ENCODE results near the gene CADM2.

Gene CADM2

DNA sequence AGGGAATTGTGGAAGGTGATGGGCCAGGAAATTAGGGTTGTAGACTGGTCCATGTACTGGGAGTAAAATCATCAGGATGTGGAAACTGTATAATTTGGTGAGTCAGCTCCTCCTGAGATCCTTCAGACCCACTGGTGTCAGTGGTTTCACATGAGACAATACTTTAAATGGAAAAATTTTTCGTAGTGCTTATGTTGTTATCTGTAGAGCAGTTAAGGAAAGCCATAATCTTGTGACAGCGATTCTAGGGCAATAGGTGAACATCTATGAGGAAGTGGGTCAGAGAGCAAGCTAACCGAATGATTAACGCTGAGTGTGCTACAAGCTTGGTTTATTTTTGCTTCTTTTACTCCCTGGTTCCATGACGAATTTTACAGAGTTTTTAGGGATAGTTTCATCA is 200.6 kb downstream of the CADM2 start:
- DNase-seq (ENCODE audit: insufficient read length, low spot score): no peak
- no peak for FAIRE-seq
- TF ChIP-seq POLR2A (IDR thresholded peaks at IDR 0.05; ENCODE audit: low read depth, low read length): no peak

DNA sequence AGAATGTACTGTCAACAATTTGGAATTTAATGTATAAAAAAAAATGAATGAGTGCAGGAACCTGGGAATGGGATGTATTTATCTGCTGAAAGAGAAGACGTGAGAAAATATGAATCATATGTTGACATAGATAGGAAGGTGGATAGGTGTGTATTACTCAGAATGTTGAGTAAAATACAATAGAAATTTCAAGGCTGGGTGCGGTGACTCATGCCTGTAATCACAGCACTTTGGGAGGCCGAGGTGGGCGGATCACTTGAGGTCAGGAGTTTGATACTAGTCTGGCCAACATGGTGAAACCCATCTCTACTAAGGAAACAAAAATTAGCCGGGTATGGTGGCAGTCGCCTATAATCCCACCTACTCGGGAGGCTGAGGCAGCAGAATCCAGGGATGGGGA is 202.8 kb downstream of the CADM2 start:
- no peak for TF ChIP-seq POLR2A (IDR thresholded peaks at IDR 0.05; ENCODE audit: low read depth, low read length)
- FAIRE-seq (no peak), DNase-seq (ENCODE audit: insufficient read length, low spot score) (no peak)

DNA sequence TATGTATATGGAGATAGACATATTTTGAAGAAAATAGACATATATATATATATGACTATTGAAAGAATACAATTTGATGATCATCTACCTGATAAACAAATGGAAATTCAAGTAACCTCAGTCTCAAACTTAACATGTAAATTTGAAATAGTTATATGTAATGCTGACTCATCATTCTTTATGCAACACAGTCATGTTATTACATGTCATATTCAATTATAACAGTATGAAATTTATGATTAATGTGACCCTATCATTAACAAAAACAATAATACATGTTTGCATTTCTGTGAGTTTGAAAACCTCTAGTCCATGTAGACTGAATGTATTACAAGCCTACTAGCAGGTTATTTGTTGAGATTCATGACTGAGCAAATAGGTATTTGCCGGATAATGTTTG is 204.1 kb downstream of the CADM2 start:
- no peak for TF ChIP-seq POLR2A (IDR thresholded peaks at IDR 0.05; ENCODE audit: low read depth, low read length)
- no peak for DNase-seq (ENCODE audit: insufficient read length, low spot score)
- no peak for FAIRE-seq

DNA sequence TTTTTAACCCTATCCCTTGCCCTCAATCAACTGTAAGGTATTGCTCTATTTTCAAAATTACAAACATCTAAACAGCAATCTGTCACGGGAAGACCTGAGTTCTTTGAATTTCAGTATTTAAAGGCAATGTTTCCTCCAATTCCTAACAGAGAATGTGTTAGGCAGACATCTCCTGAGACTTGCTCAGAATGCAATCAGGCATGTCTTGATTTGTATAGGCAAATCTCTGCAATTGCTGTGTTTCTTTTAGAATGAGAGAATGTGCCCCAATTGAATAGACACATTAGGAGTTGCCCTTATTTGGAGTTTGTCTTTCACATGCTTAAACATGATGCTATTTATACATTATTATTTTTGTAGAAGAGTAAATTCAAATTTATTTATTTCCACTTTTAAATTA is 205.6 kb downstream of the CADM2 start:
- DNase-seq (ENCODE audit: insufficient read length, low spot score): no peak
- no peak for TF ChIP-seq POLR2A (IDR thresholded peaks at IDR 0.05; ENCODE audit: low read depth, low read length)
- FAIRE-seq: no peak

DNA sequence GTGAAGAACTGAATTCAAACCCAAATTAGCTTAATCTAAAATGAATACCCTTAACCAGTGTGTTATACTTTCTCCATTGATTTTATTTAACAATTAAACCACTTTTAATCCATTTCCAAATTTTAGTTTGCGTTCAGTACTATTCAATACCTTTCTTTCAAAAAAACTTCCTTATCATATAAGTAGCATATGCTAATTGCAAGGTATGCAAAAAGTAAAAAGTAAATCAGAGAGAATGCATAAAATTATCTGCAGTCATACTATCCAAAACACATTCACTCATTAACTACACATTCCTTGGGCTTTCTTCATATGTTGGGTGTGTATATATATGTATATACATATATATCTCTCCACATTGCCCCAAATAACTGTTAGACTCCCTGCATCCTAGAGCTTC is 208.8 kb downstream of the CADM2 start:
- TF ChIP-seq POLR2A (IDR thresholded peaks at IDR 0.05; ENCODE audit: low read depth, low read length): no peak
- DNase-seq (ENCODE audit: insufficient read length, low spot score): no peak
- no peak for FAIRE-seq

DNA sequence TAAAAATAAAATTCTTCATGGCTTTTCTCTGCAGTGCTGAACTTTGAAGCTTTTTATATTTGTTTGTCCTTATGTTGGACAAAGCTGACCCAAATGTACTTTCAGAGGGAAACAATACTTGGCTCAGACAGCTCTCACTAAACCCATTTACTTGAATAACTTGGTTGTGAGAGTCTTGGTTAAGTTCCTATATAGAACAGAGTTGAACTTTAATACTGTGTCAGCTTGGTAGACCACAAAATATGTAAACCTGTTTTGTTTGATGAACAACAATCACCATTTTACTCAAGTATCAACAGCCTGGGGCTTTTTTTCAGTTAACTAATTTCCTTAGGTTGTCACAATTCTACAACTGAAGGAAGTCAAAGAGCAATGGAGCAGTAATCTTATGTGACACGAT is 211.9 kb downstream of the CADM2 start:
- FAIRE-seq (no peak), DNase-seq (ENCODE audit: insufficient read length, low spot score) (no peak)
- TF ChIP-seq POLR2A (IDR thresholded peaks at IDR 0.05; ENCODE audit: low read depth, low read length): no peak

DNA sequence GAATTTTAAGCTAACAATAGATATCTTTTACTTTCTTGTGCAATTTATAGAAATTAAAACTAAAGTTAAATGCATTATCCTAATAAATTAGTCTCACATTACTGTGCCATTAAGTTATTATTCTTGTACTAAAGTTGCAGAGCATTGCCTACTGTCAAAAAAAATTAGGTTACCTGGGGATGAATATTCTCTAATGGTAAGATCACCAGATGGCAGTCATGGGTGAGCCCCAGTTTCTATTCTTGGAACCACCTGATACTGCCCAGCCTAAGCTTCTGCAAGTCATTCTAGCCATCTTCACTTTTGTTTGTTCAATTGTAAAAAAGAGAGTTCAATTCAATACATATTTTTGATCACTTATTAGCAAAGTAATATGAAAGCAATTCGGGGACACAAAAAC is 213.2 kb downstream of the CADM2 start:
- FAIRE-seq: no peak
- no peak for TF ChIP-seq POLR2A (IDR thresholded peaks at IDR 0.05; ENCODE audit: low read depth, low read length)
- no peak for DNase-seq (ENCODE audit: insufficient read length, low spot score)

DNA sequence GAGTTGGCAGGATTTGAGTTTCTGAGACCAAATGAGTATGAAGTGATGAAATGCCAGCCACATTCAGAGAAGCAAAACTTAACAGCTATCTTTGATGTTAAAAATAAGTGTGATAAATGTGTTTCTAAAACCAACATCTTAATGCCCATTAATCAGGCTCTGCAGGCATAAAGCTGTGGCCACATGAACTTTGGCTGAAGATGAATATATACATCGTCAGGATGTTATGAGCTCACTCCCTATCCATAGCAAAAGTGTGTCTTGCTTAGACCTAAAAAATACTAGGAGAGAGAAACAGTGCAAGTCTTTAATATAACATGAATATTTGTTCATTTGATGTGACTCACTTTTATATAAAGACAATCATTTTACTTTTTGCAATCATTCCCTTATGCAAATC is 218.0 kb downstream of the CADM2 start:
- DNase-seq (ENCODE audit: insufficient read length, low spot score) (no peak), FAIRE-seq (no peak)
- TF ChIP-seq POLR2A (IDR thresholded peaks at IDR 0.05; ENCODE audit: low read depth, low read length): no peak

DNA sequence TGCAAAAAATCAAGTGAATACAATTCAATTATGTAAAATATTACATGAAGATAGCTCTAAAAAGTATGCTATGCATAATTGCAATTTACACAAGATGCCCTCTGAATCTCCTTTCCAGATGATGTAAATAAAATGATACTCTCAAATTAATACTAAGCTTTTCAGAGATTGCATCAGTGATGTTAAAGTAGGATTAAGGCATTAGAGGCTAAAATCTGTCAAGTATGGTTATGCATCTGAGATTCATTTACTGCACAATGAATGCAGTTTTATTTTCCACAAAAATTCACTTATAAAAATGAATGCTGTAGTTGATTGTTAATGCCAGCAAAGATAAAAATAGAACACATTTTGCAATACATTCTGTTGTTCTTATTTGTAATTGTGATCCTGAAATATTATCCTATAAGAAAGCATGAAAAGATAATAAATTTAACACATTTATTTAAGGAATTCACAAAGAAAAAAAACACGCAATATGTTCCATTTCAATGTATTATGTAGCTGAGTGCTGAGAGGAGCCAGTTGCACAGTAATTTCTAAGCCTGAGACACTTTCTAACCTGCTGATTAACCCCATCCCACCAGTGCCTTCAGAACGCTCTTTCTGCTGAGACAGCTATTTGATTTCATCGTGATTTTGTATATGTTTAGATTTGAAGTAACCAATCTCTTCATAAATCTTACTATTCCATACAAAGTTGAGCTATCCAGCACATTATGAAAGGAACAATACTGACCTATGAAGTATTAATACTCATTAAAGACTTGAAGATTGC is 224.4 kb downstream of the CADM2 start:
- TF ChIP-seq POLR2A (IDR thresholded peaks at IDR 0.05; ENCODE audit: low read depth, low read length): no peak
- FAIRE-seq (no peak), DNase-seq (ENCODE audit: insufficient read length, low spot score) (no peak)

DNA sequence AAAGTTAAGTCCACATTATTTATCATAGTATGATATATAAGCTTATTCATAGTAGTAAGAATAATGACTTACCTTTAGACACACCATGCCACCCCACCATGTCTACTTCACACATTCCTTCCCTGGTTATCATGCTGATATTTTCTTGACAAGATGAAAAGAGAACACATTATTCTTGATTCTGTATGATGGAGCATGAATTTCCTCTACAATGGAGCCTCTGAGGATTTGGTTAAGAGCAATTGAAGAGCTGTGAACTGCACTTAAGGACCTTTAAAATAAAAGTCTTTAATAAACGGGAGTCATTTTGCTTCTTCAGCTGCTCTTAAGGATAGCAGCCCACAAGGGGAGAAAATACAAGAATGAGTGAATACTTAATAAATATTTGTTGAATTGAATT is 226.7 kb downstream of the CADM2 start:
- no peak for DNase-seq (ENCODE audit: insufficient read length, low spot score)
- FAIRE-seq: no peak

DNA sequence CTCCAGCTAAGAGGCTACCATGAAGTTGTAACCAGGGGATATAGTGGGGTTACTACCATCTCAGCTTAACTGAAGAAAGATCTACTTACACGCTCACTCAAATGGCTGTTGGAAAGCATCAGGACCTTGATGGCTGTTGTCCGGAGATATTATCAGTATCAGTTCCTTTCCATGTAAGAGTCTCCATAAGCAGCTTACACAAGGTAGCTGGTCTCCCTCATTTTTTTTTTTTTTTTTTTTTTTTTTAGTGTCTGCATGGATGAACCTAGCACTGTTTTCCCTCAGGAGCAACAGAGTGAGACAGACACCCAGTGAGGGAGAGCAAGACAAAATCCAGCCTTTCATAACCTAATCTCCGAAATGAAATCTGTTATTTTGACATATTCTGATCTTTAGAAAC is 230.9 kb downstream of the CADM2 start:
- TF ChIP-seq POLR2A (IDR thresholded peaks at IDR 0.05; ENCODE audit: low read depth, low read length): no peak
- no peak for FAIRE-seq
- no peak for DNase-seq (ENCODE audit: insufficient read length, low spot score)

More for the DNA sequence above, 226.7 kb downstream of the CADM2 start:
- TF ChIP-seq POLR2A (IDR thresholded peaks at IDR 0.05; ENCODE audit: low read depth, low read length): no peak

DNA sequence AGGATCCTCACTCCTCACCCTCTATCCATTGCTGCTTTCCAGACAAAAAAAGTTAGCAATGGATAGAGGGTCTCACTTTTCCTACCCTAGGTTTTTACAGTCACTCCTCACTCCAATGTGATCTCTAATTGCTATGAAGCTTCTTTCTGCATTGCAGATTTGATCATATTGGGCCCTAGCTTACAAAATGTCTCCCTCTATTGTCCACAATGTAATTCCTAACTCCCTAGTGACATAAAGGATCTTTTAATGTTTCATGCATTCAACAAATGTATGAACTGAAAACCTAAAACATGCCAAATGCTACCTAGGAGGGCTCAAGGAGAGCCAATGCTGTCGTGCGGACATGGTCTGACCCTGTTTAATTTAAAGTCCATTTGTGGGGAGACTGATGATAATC is 234.8 kb downstream of the CADM2 start:
- no peak for TF ChIP-seq POLR2A (IDR thresholded peaks at IDR 0.05; ENCODE audit: low read depth, low read length)
- DNase-seq (ENCODE audit: insufficient read length, low spot score) (no peak), FAIRE-seq (no peak)

DNA sequence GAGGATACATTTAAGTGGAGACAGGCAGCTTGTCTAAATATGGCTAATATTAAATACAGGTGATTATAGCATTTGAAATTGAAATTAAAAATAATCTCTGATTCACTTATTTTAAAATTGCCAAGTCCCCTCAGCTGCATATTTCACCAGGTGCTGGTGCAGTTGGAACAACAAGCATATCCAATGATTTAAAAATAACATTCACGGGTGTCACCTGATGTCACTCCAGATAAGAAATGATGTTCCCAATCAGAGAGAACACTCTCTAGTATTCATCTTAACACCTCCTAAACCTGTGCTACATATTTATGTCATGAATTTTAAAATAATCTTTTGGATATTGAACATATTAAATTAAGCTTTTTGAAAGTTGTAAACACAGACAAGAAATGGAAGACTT is 249.9 kb downstream of the CADM2 start:
- DNase-seq (ENCODE audit: insufficient read length, low spot score) (no peak), FAIRE-seq (no peak)
- no peak for TF ChIP-seq POLR2A (IDR thresholded peaks at IDR 0.05; ENCODE audit: low read depth, low read length)

DNA sequence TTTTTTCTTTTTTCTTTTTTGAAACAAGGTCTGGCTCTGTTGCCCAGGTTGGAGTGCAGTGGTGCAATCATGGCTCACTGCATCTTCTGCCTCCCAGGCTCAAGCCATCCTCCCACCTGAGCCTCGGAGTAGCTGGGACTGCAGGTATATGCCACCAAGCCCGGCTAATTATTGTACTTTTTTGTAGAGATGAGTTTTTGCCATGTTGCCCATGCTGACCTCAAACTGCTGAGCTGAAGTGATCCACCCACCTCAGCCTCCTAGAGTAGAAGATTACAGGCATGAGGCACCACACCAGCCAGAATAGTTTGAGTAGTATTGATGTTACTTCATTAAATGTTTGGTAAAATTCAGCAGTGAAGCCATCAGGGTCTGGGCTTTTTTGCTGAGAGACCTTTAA is 251.8 kb downstream of the CADM2 start:
- DNase-seq (ENCODE audit: insufficient read length, low spot score) (no peak), FAIRE-seq (no peak)
- no peak for TF ChIP-seq POLR2A (IDR thresholded peaks at IDR 0.05; ENCODE audit: low read depth, low read length)

DNA sequence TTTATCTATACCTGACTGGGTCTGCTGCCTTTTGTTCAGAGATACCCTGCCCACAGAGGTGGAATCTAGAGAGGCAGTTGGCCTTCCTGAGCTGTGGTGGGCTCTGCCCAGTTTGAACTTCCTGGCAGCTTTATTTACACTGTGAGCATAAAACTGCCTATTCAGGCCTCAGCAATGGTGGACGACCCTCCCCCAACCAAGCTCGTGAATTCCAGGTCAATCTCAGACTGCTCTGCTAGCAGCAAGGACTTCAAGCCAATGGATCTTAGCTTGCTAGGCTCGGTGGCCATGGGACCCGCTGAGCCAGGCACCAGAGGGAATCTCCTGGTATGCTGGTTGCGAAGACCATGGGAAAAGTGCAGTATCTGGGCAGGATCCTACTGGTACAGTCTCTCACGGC is 270.2 kb downstream of the CADM2 start:
- no peak for DNase-seq (ENCODE audit: insufficient read length, low spot score)
- FAIRE-seq: no peak

DNA sequence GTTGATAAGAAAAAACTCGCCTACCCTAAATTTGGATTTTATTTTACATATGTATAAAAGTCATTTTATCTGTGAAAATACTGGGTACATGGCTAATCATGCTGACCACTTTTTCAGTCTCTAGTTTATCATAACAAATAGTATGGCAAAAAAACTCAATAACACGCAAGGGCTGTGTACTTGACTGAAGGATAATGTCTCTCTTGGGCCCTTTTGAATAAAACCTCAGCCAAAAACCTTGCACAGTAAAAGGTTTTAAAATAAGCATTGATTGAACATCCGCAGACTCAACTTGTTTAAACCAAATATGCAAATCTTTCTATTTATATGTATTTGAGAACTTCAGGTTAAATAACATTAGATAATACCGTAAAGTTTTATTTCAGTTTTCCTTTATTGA is 285.3 kb downstream of the CADM2 start:
- DNase-seq (ENCODE audit: insufficient read length, low spot score) (no peak), FAIRE-seq (no peak)
- TF ChIP-seq POLR2A (IDR thresholded peaks at IDR 0.05; ENCODE audit: low read depth, low read length): no peak

More for the DNA sequence above, 270.2 kb downstream of the CADM2 start:
- no peak for TF ChIP-seq POLR2A (IDR thresholded peaks at IDR 0.05; ENCODE audit: low read depth, low read length)

All from H54 (cell line).